ENCODE measurements around the gene PIGN.
"Not testable (repeated sequence)": the region's sequence is repeated elsewhere in the genome, so short reads cannot be mapped to it uniquely, and the experiment has no call there.

Gene PIGN

GRCh38 chr18:62054929-62055498, 131.8 kb downstream of the PIGN start:
- DNase-seq, result no peak

- DNase-seq, result no peak
Observed at GRCh38 chr18:62048279-62048678, 138.6 kb downstream of the PIGN start.

GRCh38 chr18:62045316-62045715, 141.5 kb downstream of the PIGN start:
- DNase-seq, result no peak

GRCh38 chr18:62044490-62045000, 142.3 kb downstream of the PIGN start:
- DNase-seq, result no peak

GRCh38 chr18:62037989-62038778, 148.7 kb downstream of the PIGN start:
- DNase-seq, result no peak

- no peak for DNase-seq
Observed at GRCh38 chr18:62037012-62037742, 149.7 kb downstream of the PIGN start.

- not testable (repeated sequence) for DNase-seq
Observed at GRCh38 chr18:62034286-62034685, 152.6 kb downstream of the PIGN start.

GRCh38 chr18:62033756-62034155, 153.1 kb downstream of the PIGN start:
- DNase-seq, result no peak

GRCh38 chr18:62033207-62033606, 153.6 kb downstream of the PIGN start:
- DNase-seq, result no peak

GRCh38 chr18:62030091-62030985, 156.5 kb downstream of the PIGN start:
- DNase-seq, result no peak

- DNase-seq, result no peak
Observed at GRCh38 chr18:62028715-62029114, 158.1 kb downstream of the PIGN start.

- no peak for DNase-seq
Observed at GRCh38 chr18:62027914-62028520, 158.8 kb downstream of the PIGN start.

GRCh38 chr18:62026586-62026985, 160.3 kb downstream of the PIGN start:
- DNase-seq, result no peak

- no peak for DNase-seq
Observed at GRCh38 chr18:62024983-62025382, 161.9 kb downstream of the PIGN start.

- no peak for DNase-seq
Observed at GRCh38 chr18:62023536-62023935, 163.3 kb downstream of the PIGN start.

GRCh38 chr18:62018759-62019041, 168.2 kb downstream of the PIGN start:
- no peak for DNase-seq

GRCh38 chr18:62018034-62018758, 168.7 kb downstream of the PIGN start:
- DNase-seq, result no peak

- no peak for DNase-seq
Observed at GRCh38 chr18:62017618-62018017, 169.2 kb downstream of the PIGN start.

- no peak for DNase-seq
Observed at GRCh38 chr18:62011416-62011815, 175.4 kb downstream of the PIGN start.

GRCh38 chr18:62009521-62009920, 177.3 kb downstream of the PIGN start:
- no peak for DNase-seq

GRCh38 chr18:62001396-62001795, 185.5 kb downstream of the PIGN start:
- no peak for DNase-seq

- no peak for DNase-seq
Observed at GRCh38 chr18:61998957-61999356, 187.9 kb downstream of the PIGN start.
